Measurements from ENCODE around the gene WWC2. TPM values are rescaled to one million over a fixed set of nuclear protein-coding genes. Genes with fewer than 3 reads are reported as not detected.

Gene WWC2
- total RNA-seq, 4 donors from 2014 or later, result 24.3 to 50.7 (median 41.8) TPM

DNA sequence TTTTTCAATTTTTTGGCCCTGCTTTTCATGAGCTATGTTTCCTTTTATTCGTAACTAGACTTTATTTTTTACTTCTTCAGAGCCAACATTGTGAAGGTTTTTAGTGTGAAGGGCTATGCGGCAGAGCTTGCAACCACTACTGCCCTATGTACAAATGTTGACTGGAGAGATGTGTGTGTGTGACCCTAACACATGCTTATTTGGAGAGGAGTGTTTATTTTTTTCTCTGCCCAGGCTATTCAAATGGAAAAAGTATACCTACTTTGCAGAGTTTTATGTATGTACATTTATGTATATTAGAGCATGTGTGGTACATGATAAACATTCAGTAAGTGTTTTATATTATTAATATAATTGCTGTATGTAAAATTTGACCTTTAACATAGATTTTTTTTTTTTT is 86.5 kb downstream of the WWC2 start:
- no peak for TF ChIP-seq CTCF (IDR thresholded peaks at IDR 0.05; ENCODE audit: low read depth)

DNA sequence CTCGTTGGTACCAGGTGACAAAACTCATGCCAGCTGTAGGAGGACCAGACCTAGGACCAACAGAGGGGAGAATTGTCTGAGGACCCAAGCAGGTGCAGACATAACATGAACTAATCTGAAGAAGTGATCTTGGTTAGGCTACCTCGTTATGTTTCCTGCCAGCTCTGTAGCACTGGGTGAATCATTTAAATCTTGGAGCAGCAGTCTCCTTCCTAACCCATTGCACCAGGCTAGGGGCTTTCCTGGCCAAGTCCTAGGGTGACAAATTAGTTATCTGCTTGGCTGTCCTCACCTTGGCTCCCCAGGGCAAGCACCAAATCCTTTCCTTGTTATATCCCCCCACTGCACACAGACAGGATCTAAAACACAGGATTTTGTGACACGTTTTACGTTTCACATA is 87.8 kb downstream of the WWC2 start:
- no peak for TF ChIP-seq CTCF (IDR thresholded peaks at IDR 0.05; ENCODE audit: low read depth)

- no peak for TF ChIP-seq CTCF (IDR thresholded peaks at IDR 0.05; ENCODE audit: low read depth)
These were observed 92.0 kb downstream of the WWC2 start for GRCh38 chr4:183190900-183191527.

DNA sequence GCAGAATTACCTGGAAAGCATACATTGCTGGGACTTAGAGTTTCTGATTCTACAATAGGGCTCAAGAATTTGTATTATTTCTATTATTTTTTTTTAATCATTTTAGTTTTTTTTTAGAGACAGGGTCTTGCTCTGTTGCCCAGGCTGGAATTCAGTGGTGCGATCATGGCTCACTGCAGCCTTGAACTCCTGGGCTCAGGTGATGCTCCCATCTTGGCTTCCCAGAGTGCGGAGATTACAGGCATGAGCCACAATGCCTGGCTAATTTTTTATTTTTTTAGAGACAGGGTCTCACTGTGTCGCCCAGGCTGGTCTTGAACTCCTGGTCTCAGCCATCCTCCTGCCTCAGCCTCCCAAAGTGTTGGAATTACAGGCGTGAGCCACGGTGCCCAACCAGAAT is 92.6 kb downstream of the WWC2 start:
- no peak for TF ChIP-seq CTCF (IDR thresholded peaks at IDR 0.05; ENCODE audit: low read depth)

GRCh38 chr4:183192571-183192970 is 93.5 kb downstream of the WWC2 start:
- no peak for TF ChIP-seq CTCF (IDR thresholded peaks at IDR 0.05; ENCODE audit: low read depth)

GRCh38 chr4:183195534-183195933 is 96.5 kb downstream of the WWC2 start:
- no peak for TF ChIP-seq CTCF (IDR thresholded peaks at IDR 0.05; ENCODE audit: low read depth)

DNA sequence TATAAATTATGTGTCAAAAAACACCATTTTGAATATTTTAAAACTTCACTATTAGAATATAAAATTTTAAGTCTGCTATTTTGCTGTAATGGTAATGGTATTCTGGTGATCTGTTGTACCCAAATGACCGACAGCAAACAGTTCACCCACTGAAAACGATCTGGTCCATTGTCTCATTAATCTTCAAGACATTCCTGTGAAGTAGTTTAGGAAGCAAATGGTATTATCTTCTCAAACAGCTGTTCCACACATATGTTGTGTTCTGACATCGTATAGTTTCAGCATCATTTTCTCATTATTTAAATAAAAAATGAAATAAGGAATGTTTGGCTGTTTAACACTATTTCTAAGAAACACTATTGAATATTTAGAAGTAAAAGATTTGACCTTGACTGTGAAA is 98.1 kb downstream of the WWC2 start:
- no peak for TF ChIP-seq CTCF (IDR thresholded peaks at IDR 0.05; ENCODE audit: low read depth)

All from subcutaneous adipose tissue (tissue), 4 donors.